GM19395 (cell line): Measurements from ENCODE around the gene WWP2.
A peak's percentile ranks its signal among the peaks of the same experiment; 100 is the strongest.
"Not testable (repeated sequence)": the region's sequence is repeated elsewhere in the genome, so short reads cannot be mapped to it uniquely, and the experiment has no call there.

ENCODE experiments used
- ATAC-seq: cut with Tn5 transposase; IDR thresholded peaks from one replicate; pipeline ENCODE4 v1.9.1; 2021; ENCODE audit warnings: mild to moderate bottlenecking, moderate library complexity; ENCODE audit not compliant: unreplicated experiment

Gene WWP2

DNA sequence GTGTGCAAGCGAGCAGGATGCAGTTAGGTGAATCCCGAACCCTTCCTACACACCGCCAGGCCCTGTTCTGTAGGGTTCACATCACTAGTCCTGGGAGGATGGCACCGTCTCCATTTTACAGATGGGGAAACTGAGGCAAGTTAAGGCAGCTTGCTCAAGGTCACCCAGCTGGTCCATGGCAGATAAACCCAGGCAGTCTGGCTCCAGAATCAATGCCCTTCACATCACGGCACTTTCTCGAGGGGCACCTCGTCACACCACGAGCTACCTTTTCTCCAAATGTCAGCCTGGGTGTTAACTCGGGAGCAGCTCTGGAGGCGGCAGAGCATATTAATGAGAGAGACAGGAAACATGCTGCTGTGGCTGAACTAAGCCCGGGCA lies 16.9 kb upstream of the WWP2 start:
- no peak for ATAC-seq

DNA sequence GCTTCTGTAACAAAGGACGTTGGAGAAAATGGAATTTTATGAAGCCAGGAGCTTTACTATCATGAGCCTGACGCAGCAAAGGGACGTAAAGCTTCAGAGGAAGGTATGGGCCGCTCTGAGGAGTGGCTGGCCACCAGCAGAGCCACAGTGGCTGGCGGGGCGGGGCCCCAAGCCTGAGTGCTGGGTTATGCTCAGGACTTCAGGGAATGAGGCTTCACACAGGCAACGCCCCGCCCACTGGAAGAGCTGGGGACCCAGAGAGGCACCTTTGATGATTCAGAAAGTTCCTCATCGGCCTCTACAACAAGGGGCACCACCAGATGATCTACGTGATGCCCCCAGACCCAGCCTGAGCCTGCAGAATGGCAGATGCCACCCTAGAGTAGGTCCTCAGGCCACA lies 16.2 kb upstream of the WWP2 start:
- ATAC-seq = no peak

DNA sequence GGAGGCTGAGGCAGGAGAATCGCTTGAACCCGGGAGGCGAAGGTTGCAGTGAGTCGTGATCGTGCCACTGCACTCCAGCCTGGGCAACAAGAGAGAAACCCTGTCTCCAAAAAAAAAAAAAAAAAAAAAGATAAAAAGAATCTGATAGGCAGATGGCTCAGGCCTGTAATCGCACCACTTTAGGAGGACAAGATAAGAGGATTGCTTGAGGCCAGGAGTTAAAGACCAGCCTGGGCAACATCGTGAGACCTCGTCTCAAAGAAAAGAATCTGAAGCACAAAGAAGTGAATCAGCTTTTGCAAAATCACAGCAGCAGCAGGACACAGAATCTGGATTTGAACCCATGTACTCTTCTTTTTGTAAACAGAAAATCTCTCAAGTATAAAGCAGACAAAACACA lies 15.0 kb upstream of the WWP2 start:
- ATAC-seq = no peak

GRCh38 chr16:69748694-69749345 lies 13.3 kb upstream of the WWP2 start:
- ATAC-seq = no peak

- no peak for ATAC-seq
These were observed 8.0 kb upstream of the WWP2 start for GRCh38 chr16:69754143-69754468.

DNA sequence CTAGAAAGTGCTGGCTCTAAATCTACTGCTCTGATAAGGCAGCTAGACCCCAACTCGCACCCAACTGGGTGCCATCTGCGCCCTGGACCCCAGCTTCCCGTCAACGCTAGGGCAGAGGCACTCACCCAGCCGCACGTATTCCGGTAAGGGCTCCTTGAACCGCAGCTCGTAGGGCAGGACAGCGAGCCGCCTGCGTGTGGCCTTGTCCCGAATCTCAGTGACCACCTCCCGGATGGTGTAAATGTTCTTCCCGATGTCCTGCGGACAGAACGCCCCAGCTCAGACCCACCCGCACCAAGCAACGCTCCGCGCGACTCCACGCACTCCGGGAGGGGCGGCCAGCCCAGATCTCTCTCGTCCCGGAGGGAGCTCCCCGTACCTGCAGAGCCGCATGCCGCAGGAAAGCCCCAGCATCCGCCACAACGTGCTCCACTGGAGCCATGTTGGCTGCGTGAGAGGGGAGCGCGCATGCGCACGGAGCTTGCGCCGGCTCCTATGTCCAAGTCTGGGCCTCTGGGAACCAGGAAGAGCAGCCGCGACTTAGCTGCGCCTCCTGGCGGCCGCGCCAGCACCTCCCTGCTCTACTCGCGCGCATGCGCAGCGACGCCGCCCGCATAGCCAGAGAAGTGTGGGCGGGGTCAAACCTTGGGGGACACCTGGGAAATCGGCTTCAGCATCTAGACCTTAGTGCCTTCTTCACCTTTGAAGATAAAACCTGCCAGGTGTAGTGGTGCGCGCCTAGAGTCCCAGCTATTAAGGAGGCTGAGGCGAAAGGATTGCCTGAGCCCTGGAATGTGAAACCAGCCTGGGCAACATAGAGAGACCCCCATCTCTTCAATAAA lies 7.4 kb upstream of the WWP2 start, which contains the start of gene NOB1:
Gene NOB1 (minus strand): TSS at position 458 of the 842 bp plus-strand sequence. CDS start 16 bp downstream, at position 442.
- peak; percentile 95 for ATAC-seq

DNA sequence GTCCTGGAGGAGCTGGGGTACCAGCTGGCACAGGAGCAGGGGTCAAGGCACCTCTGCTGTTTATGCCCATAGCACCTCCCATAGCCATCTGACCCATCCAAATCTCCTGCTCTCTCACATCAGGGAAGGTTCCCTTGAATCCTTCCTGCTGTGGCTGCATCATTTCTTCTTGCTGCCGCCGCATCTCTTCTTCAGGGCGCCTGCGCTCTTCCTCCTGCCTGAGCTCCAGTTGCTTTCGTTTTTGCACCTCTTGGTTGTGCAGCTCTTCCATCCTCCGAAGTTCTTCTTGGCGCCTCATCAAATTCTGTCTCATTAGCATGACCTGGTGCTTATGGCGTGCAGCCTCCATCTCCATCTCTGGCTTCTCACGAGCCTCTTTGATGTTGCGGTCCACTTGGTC lies 5.4 kb upstream of the WWP2 start:
- ATAC-seq = no peak

GRCh38 chr16:69757375-69757774 lies 4.8 kb upstream of the WWP2 start:
- not testable (repeated sequence) for ATAC-seq

GRCh38 chr16:69762814-69763598 lies 874 bp downstream of the WWP2 start:
- ATAC-seq = peak; percentile 45

DNA sequence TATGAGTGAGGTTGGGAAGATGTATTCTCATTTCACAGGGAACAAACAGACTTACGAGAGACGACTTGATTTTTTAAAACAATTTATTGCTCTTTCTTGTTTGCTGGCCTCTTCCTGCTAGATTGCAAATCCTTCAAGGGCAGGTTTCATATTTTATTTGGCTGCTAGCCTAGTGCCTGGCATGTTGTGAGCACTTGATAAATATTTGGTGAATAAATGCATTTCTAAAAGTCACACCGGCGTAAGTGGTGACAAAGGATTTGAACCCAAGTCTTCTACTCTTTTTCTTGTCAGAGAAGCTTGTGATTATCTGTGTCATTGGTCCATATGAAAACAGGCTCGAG lies 1.4 kb downstream of the WWP2 start:
- ATAC-seq = no peak

- ATAC-seq = no peak
These were observed 5.5 kb downstream of the WWP2 start for GRCh38 chr16:69767459-69768229.

GRCh38 chr16:69768666-69769065 lies 6.5 kb downstream of the WWP2 start:
- ATAC-seq = no peak

DNA sequence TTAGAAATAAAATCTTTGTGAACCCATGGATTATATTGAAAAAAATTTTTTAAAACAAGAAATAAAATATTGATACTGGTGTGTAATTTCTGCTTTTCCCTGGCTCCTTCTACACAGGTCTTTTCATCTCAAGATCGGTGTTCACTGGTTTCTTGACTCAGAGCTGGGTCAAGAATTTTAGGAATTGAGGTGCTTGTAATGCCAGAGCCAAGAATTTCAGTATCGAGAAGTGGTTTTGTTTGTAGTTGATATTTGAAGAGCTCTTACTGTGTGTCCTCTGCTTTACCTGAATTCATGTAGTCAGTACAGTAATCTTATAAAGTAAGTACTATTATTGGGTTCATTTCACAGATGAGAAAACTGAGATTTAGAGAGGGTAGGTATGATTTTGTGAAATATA lies 7.3 kb downstream of the WWP2 start:
- ATAC-seq = no peak

GRCh38 chr16:69771651-69771967 lies 9.5 kb downstream of the WWP2 start:
- no peak for ATAC-seq

DNA sequence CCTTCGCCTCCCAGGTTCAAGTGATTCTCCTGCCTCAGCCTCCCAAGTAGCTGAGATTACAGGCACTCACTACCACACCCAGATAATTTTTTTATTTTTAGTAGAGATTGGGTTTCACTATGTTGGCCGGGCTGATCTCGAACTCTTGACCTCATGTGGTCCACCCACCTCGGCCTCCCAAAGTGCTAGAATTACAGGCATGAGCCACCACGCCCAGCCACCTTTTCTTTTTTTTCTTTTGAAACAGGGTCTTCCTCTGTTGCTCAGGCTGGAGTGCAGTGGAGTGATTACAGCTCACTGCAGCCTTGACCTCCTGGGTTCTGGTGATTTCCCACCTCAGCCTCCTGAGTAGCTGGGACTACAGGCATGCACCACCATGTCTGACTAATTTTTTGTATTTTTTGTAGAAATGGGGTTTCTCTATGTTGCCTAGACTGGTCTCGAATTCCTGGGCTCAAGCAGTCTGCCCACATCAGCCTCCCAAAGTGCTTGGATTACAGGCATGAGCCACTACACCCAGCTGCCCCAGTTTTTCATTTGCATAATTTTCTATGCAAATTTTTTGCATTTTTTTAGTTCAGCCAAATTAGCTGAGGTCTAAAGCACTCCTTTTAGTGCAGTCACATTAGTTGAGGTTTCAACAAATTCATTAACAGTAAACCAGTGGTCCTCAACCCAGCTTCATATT lies 11.3 kb downstream of the WWP2 start:
- ATAC-seq = no peak

DNA sequence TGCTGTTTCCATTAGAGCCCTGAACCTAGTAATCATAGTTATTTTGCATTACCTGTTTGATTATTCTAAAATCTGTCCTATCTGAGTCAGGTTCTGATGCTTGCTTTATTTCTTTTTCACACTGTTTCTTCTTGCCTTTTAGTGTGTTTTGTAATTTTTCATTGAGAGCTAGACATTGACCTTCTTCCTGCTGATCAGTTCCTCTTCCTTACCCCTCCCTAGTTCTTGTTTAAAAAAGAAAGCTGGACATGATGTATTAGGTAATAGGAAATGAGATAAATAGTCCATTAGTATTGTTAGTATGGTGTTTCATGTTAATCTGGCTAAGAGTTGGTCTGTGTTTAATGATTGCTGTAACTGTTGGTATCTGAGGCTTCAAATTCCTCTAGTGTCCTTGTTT lies 13.4 kb downstream of the WWP2 start:
- no peak for ATAC-seq

GRCh38 chr16:69779724-69780123 lies 17.6 kb downstream of the WWP2 start:
- ATAC-seq = no peak

DNA sequence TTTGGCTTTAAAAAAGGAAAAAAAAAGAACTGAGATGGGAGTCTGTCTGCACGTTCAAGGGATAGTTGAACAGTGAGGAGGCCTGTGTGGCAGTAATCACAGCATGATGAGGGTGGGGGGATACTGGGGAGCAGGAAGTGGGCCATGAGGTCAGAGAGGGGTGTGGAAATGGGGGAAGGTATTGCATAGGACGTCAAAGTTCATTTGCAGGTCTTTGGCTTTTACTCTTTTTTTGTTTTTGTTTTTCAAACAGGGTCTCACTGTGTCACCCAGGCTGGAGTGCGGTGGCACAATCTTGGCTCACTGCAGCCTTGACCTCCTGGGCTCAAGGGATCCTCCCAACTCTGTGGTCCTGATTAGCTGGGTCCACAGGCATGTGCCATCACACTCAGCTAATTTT lies 19.0 kb downstream of the WWP2 start:
- no peak for ATAC-seq

GRCh38 chr16:69784586-69784985 lies 22.5 kb downstream of the WWP2 start:
- ATAC-seq = no peak

DNA sequence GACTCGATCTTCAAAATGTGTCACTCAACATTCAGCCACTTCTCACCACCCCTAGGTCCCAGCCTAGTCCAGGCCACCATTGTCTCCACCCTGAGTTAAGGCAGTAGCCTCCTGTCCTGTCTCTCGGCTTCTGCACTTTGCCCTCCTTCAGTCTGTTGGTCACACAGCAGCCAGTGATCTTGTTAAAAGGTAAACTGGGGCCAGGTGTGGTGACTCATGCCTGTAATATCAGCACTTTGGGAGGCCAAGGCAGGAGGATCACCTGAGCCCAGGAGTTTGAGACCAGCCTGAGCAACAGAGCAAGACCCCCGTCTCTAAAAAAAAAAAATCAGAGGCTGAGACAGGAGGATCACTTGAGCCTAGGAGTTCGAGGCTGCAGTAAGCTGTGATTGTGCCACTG lies 25.8 kb downstream of the WWP2 start:
- no peak for ATAC-seq

GRCh38 chr16:69791391-69791847 lies 29.3 kb downstream of the WWP2 start:
- not testable (repeated sequence) for ATAC-seq
